GM12878 (cell line): ENCODE measurements around the gene MGA. TPM values are rescaled to one million over a fixed set of nuclear protein-coding genes. Genes with fewer than 3 reads are reported as not detected.
A peak's percentile ranks its signal among the peaks of the same experiment; 100 is the strongest.

ENCODE experiments used
- ATAC-seq: fragments of 200-7000 bp; cut with Tn5 transposase; 3 replicates; pipeline ENCODE4 v1.9.1; 2020; ENCODE audit warnings: mild to moderate bottlenecking, moderate library complexity
- BruUV-seq: library from RNA; stranded (reverse); fragments of 400-500 nt; replicated peaks from 2 replicates; lab custom pipeline; 2021; lab: Mats Ljungman, UMichigan
- CTCF ChIA-PET: fragments of 300-600 bp; sonication (Branson Sonifier 250); formaldehyde crosslinking; extraction: SDS; loops from one replicate; lab custom pipeline; 2021; ENCODE audit warnings: inconsistent platforms; lab: Yijun Ruan, JAX
- POLR2A ChIA-PET: fragments of 350-600 bp; formaldehyde crosslinking; extraction: SDS; loops from one replicate; lab custom pipeline; 2021; ENCODE audit warnings: inconsistent platforms; lab: Charles Lee
- RAD21 ChIA-PET: fragments of 300-600 bp; sonication (Branson Sonifier 250); formaldehyde crosslinking; loops from one replicate; lab custom pipeline; 2023; ENCODE audit warnings: antibody characterized with exemption; ENCODE audit not compliant: unreplicated experiment; lab: Charles Lee
- SMC1A ChIA-PET: fragments of 300-600 bp; sonication (Branson Sonifier 250); formaldehyde crosslinking; loops from one replicate; lab custom pipeline; 2023; ENCODE audit not compliant: unreplicated experiment, uncharacterized antibody; lab: Charles Lee
- DNase-seq: peaks from one replicate; pipeline ENCODE4 v3.0.0-alpha.2; 2011; ENCODE audit warnings: low read depth, low spot score
- FAIRE-seq: peaks from 3 replicates; lab custom pipeline; 2011; peaks lifted over from hg19 to GRCh38; lab: Jason Lieb, UNC
- H2AFZ ChIP-seq: 2 replicates; pipeline ENCODE4 v1.6.0; 2011; ENCODE audit warnings: low read depth, low read length, control low read depth; ENCODE audit not compliant: control insufficient read depth
- H3K27ac ChIP-seq: 2 replicates; pipeline ENCODE4 v1.5.1; 2011; ENCODE audit warnings: control low read depth; ENCODE audit not compliant: control insufficient read depth, insufficient read depth
- H3K27me3 ChIP-seq, 2 experiments: replicated peaks in 1 of 2; 2 replicates each; pipeline versions ENCODE4 v1.6.0 to v1.6.1; 2011; ENCODE audit warnings: low read length in 1 of 2; ENCODE audit not compliant: control insufficient read depth in 2 of 2, insufficient read depth in 2 of 2
- H3K36me3 ChIP-seq, 2 experiments: 2 replicates each; pipeline ENCODE4 v1.5.1; 2011; ENCODE audit warnings: low read length in 1 of 2; ENCODE audit not compliant: control insufficient read depth in 2 of 2, insufficient read depth in 2 of 2
- H3K4me1 ChIP-seq: 2 replicates; pipeline ENCODE4 v1.6.1; 2011; ENCODE audit warnings: mild to moderate bottlenecking, low read length, moderate library complexity, mixed read lengths; ENCODE audit not compliant: control insufficient read depth, insufficient read depth
- H3K4me2 ChIP-seq: 2 replicates; pipeline ENCODE4 v1.6.0; 2011; ENCODE audit warnings: control low read depth; ENCODE audit not compliant: control insufficient read depth, insufficient read depth
- H3K4me3 ChIP-seq: fragments of 200-600 bp; sonication (generic); 2 replicates; pipeline ENCODE4 v1.5.1; 2016
- H3K79me2 ChIP-seq: 2 replicates; pipeline ENCODE4 v1.6.0; 2011; ENCODE audit warnings: low read length; ENCODE audit not compliant: control insufficient read depth, insufficient read depth
- H3K9ac ChIP-seq: 2 replicates; pipeline ENCODE4 v1.8.0; 2011; ENCODE audit warnings: low read length, control low read depth, mixed read lengths; ENCODE audit not compliant: control insufficient read depth, insufficient read depth
- H3K9me3 ChIP-seq: replicated peaks from 3 replicates; pipeline ENCODE4 v1.5.1; 2011; ENCODE audit warnings: mild to moderate bottlenecking, low read length; ENCODE audit not compliant: control insufficient read depth, insufficient read depth
- H4K20me1 ChIP-seq: 2 replicates; pipeline ENCODE4 v1.6.0; 2011; ENCODE audit not compliant: control insufficient read depth, insufficient read depth
- IRF5 ChIP-seq: fragments of 450-650 bp; IDR thresholded peaks from 2 replicates; pipeline ENCODE4 v1.6.1; 2017; ENCODE audit warnings: borderline replicate concordance
- MEF2A ChIP-seq: IDR thresholded peaks from 2 replicates; pipeline ENCODE4 v1.6.1; 2011; ENCODE audit warnings: low read depth, mild to moderate bottlenecking, low read length, moderate library complexity; ENCODE audit not compliant: insufficient read depth
- NFIC ChIP-seq: IDR thresholded peaks from 2 replicates; pipeline ENCODE4 v1.6.1; 2012; ENCODE audit warnings: low read depth, mild to moderate bottlenecking, inconsistent platforms, low read length, moderate library complexity
- NFYA ChIP-seq: IDR thresholded peaks from 2 replicates; pipeline ENCODE4 v1.6.1; 2011; ENCODE audit warnings: low read depth, mild to moderate bottlenecking, low read length, improper control_type of control experiment, borderline replicate concordance
- POLR2AphosphoS2 ChIP-seq: IDR thresholded peaks from 2 replicates; pipeline ENCODE4 v1.6.1; 2011; ENCODE audit warnings: low read depth, mild to moderate bottlenecking, low read length, improper control_type of control experiment, moderate library complexity
- RB1 ChIP-seq: fragments of 450-650 bp; formaldehyde crosslinking; IDR thresholded peaks from 2 replicates; pipeline ENCODE4 v1.6.1; 2017; ENCODE audit warnings: mild to moderate bottlenecking, borderline replicate concordance
- WGBS: methylation state at CpG from one replicate; pipeline ENCODE4 v1.1.6; 2016; ENCODE audit warnings: low lambda C conversion rate; ENCODE audit not compliant: insufficient replicate concordance, insufficient coverage; ENCODE audit errors: missing lambda C conversion rate; 5-methylcytosine and 5-hydroxymethylcytosine counted together
- in situ Hi-C: fragments of 300-500 bp; cut with MboI; formaldehyde crosslinking; loops from 9 replicates; pipeline ENCODE4 v1.14.3; 2018; ENCODE audit warnings: mixed read lengths
- intact Hi-C: fragments of 100-400 bp; cut with micrococcal nuclease; formaldehyde crosslinking; loops from one replicate; pipeline ENCODE4 v1.14.2; 2022; ENCODE audit not compliant: unreplicated experiment
- polyA plus RNA-seq, 11 experiments: library from polyadenylated mRNA; depleted of rRNA in 4 of 11; unstranded in 6 of 11; stranded (reverse) in 5 of 11; fragments of >200 nt; fragmentation: Nextera tagmentation in 4 of 11; fragmentation: Illumina TruSeq in 1 of 11; extraction: Ambion mirVana in 4 of 11; extraction: Trizol in 1 of 11; gene quantifications; 1 replicate in 1 of 11; 2 replicates in 10 of 11; pipeline versions ENCODE4 v1.2.1 to v1.2.3, GENCODE V29; 2011 to 2016; ENCODE audit warnings: inconsistent platforms in 2 of 11, missing spikeins in 2 of 11, low read depth in 1 of 11
- total RNA-seq, 4 experiments: library from RNA; depleted of rRNA in 3 of 4; stranded (reverse); fragments of >200 nt in 3 of 4; fragmentation: Illumina TruSeq in 1 of 4; extraction: Trizol in 1 of 4; gene quantifications; 2 replicates each; pipeline versions ENCODE4 v1.2.1 to v1.2.3, GENCODE V29; 2013 to 2021
- TF ChIP-seq, protein P1 (sequence below): IDR thresholded peaks from 2 replicates; pipeline ENCODE4 v1.6.1; 2011; ENCODE audit warnings: low read depth, mild to moderate bottlenecking, low read length, moderate library complexity, borderline replicate concordance; ENCODE audit errors: extremely low read depth
- TF ChIP-seq, protein P2 (sequence below): fragments of 450-650 bp; IDR thresholded peaks from 2 replicates; pipeline ENCODE4 v1.6.1; 2017; ENCODE audit warnings: antibody characterized with exemption, mild to moderate bottlenecking, moderate library complexity
- TF ChIP-seq, protein P3 (sequence below): fragments of 450-650 bp; formaldehyde crosslinking; IDR thresholded peaks from 2 replicates; pipeline ENCODE4 v1.5.0; 2022; ENCODE audit warnings: mild to moderate bottlenecking, missing genetic modification characterization

Gene MGA
- total and polyA plus RNA-seq, 10 of the 15 experiments (the other 5 are each of a cell fraction or from before 2014, with no cell fraction given): 2.6 to 29.6 (median 17.0) TPM

DNA sequence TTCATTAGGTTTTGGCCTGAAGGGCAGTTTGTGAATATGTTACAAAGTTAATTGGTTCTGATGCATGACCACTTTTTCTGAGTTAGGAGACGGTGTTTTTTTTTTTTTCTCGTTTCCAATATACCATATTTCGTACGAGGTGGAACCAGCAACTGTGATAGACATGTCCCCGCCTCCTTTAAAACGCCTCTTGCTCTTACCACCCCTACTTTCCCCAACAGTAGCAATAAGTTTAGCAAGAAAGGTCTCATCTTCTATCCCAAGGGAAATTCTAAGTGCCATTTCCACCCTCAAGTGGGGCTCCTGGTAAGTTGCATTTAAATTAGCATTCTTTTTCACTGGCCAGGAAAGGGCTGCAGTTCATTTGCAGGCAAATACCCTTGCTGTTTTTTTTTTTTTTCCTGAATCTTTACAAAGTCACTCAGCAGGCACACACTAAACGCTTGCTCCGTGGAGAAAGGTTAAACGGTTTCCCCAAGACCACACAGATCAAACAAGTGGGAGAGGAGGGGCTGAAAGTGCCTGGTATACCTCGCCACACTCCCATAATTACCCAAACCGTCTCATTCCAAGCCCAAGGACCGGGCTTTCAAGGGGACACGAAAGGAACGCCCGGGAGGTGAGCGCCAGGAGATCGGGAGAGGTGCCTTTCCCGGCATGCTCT, 39.5 kb upstream of the MGA start:
- Histone ChIP-seq H3K9ac (no peak overlapping the region), H3K27ac (no peak overlapping the region), H3K4me3 (peak overlapping the region; percentile 68), H4K20me1 (no peaks in the 10 kb centered on the region), H2AFZ (peak overlapping the region; percentile 85), H3K79me2 (no peaks in the 10 kb centered on the region), H3K36me3 (no peaks in the 10 kb centered on the region), H3K4me1 (peaks cover 5% of the 10 kb centered on the region), H3K9me3 (no peaks in the 10 kb centered on the region; the same call in 2 of the 3 replicates), H3K4me2 (peak overlapping the region; percentile 68), H3K27me3 (no peaks in the 10 kb centered on the region)
- BruUV-seq: no TSS peak
- 22% methylated on average over 18 of the region's 18 CpGs for WGBS
- intact Hi-C loops (no loop called here), in situ Hi-C loops (no loop called here)
- FAIRE-seq (no peak), ATAC-seq (no peak; the same call in 2 of the 3 replicates), DNase-seq (no peak)
- CTCF ChIA-PET: interaction anchor here (0.7 kb wide), 1 partner anchor 377 kb away, joined by 3 read pairs; no protein-coding TSS in a partner anchor
- RAD21 ChIA-PET: no interaction called here
- POLR2A ChIA-PET: no interaction called here
- SMC1A ChIA-PET: no interaction called here
- TF ChIP-seq, protein P1, sequence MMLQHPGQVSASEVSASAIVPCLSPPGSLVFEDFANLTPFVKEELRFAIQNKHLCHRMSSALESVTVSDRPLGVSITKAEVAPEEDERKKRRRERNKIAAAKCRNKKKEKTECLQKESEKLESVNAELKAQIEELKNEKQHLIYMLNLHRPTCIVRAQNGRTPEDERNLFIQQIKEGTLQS: no peak
- TF ChIP-seq POLR2AphosphoS2: no peak
- TF ChIP-seq, protein P2, sequence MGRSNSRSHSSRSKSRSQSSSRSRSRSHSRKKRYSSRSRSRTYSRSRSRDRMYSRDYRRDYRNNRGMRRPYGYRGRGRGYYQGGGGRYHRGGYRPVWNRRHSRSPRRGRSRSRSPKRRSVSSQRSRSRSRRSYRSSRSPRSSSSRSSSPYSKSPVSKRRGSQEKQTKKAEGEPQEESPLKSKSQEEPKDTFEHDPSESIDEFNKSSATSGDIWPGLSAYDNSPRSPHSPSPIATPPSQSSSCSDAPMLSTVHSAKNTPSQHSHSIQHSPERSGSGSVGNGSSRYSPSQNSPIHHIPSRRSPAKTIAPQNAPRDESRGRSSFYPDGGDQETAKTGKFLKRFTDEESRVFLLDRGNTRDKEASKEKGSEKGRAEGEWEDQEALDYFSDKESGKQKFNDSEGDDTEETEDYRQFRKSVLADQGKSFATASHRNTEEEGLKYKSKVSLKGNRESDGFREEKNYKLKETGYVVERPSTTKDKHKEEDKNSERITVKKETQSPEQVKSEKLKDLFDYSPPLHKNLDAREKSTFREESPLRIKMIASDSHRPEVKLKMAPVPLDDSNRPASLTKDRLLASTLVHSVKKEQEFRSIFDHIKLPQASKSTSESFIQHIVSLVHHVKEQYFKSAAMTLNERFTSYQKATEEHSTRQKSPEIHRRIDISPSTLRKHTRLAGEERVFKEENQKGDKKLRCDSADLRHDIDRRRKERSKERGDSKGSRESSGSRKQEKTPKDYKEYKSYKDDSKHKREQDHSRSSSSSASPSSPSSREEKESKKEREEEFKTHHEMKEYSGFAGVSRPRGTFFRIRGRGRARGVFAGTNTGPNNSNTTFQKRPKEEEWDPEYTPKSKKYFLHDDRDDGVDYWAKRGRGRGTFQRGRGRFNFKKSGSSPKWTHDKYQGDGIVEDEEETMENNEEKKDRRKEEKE: no peak
- TF ChIP-seq, protein P3, sequence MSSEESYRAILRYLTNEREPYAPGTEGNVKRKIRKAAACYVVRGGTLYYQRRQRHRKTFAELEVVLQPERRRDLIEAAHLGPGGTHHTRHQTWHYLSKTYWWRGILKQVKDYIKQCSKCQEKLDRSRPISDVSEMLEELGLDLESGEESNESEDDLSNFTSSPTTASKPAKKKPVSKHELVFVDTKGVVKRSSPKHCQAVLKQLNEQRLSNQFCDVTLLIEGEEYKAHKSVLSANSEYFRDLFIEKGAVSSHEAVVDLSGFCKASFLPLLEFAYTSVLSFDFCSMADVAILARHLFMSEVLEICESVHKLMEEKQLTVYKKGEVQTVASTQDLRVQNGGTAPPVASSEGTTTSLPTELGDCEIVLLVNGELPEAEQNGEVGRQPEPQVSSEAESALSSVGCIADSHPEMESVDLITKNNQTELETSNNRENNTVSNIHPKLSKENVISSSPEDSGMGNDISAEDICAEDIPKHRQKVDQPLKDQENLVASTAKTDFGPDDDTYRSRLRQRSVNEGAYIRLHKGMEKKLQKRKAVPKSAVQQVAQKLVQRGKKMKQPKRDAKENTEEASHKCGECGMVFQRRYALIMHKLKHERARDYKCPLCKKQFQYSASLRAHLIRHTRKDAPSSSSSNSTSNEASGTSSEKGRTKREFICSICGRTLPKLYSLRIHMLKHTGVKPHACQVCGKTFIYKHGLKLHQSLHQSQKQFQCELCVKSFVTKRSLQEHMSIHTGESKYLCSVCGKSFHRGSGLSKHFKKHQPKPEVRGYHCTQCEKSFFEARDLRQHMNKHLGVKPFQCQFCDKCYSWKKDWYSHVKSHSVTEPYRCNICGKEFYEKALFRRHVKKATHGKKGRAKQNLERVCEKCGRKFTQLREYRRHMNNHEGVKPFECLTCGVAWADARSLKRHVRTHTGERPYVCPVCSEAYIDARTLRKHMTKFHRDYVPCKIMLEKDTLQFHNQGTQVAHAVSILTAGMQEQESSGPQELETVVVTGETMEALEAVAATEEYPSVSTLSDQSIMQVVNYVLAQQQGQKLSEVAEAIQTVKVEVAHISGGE (CRISPR knock-in tag): no peak
- no peak for TF ChIP-seq NFIC
- TF ChIP-seq RB1: no peak
- TF ChIP-seq MEF2A: no peak
- no peak for TF ChIP-seq NFYA
- TF ChIP-seq IRF5: no peak
